DMS 273 (cell line): ENCODE data around the gene MXI1.

Experiments used
- DNase-seq: peaks from one replicate; lab custom pipeline; 2025; ENCODE audit not compliant: unreplicated experiment; lab: John Stamatoyannopoulos, UW

The MXI1 gene

DNA sequence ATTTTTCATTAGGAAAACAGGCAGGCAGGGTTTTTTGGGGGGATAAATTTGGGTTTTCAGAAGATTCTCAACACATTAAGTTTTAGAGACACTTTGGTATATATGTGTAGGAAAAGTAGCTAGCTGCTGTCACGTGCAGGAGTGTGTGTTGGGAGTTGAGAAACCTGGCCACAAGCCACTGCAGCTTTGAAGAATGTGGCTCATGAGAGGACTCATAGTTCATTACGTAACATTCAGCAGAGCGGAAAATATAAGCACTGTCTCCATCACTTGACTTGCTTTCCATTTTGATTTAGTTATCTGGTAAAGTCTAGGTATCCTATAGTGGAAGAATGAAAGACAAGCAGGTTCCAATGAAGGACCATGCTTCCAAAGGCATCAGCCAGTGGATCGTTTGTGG is 66.1 kb downstream of the MXI1 start:
- peak; percentile 74 for DNase-seq

DNA sequence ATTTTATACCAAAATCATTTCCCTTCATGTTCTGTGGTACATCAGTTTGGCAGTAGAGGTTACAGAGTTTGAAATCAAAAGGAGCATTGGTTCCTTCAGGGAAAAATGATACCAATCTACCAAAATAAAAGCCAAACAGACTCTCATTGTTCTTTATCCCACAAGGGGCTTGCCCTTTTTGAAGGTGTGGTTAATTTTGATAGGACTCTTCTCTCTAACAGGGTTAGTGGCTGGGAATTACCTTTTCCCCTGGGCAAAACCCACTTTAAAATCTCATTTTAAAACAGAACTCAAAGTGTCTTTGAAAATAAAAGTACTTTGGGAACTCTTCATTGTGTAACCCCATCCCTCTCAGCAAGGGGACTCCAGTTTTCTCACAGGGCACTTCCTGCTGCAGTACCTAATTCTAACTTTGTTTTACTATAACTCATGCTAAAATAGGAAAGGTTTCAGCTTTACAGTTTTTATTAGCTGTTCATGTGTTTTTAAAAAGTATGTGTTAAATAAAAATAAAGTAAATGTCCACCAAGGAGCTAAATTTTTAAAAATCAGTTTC is 66.7 kb downstream of the MXI1 start:
- DNase-seq: peak; percentile 48

GRCh38 chr10:110274647-110275046 is 67.2 kb downstream of the MXI1 start:
- peak; percentile 11 for DNase-seq

DNA sequence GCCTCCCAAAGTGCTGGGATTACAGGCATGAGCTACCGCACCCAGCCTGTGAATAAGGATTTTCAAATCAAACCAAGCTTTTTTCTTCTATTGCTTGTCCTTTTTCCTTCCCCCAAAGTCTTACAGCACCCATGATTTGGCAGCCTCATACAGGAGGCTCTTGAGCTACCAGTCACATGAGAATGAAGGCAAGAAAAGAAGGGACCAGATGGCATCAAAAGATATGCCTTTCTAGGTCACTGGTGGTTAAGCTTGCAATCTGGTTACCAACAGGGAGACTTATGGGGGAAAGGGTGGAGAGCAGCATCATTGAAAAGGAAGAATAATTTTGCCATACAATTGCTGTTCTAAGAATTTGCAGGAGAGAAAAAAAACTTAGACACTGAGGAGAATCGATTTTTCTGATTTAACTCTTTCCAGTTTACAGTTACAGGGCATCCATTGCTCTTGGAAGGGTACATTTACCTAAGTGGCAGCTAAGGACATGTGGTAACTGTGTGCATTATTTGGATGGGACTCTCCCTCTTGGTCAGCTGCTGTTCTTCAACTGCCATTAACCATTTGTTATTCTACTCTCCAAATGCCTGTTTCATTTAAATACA is 67.8 kb downstream of the MXI1 start:
- peak; percentile 92 for DNase-seq

DNA sequence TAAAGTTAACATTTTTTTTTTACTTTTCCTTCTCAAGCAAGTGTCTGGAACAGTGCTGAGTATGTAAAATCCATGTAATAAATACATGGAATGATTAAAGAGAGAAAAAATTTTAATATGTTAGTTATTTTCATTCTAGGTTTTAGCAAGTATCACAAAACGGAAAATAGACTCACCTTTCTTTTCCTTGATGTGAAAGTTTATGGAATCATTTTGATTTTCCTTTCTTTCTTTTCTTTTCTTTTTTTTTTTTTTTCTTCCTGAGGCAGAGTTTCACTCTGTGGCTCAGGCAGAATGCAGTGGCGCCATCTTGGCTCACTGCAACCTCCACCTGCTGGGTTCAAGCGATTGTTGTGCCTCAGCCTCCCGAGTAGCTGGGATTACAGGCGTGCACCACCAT is 69.2 kb downstream of the MXI1 start:
- no peak for DNase-seq

GRCh38 chr10:110277591-110277990 is 70.2 kb downstream of the MXI1 start:
- no peak for DNase-seq

DNA sequence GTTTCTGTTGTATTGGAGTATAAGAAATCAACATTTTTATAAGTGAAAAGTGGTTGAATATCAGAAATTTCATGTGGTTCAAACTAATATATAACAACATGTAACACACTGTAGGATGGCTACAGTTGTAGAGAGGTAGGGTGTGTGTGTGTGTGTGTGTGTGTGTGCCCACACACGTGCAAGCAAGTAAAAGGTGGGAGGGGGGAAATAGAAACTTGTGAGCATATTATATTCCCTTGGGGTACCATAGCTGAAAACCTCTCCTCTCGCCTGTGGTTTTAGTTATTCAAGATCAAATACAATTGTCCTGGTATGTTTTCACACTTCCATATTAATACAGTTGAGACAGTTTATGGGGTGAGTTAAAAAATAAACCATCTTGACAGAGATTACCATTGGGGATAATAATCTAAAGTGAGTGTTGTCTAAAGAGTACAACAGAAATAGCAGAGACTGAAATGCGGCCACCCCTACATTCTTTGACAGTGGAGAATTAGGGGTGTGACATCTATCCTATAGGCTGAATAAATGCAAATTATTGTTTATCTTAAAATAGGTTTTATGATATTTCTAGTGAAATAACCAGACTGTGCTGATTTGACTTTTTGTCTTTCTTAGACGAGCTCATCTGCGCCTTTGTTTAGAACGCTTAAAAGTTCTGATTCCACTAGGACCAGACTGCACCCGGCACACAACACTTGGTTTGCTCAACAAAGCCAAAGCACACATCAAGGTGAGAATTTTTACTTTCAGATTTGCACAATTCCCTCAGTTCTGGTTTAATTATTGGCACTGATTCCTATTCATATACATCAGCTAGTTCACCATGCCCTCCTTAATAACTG is 71.4 kb downstream of the MXI1 start:
- peak; percentile 27 for DNase-seq

- DNase-seq: peak; percentile 77
Measured at GRCh38 chr10:110279407-110279986, 72.1 kb downstream of the MXI1 start.

- DNase-seq: no peak
Measured at GRCh38 chr10:110284262-110284661, 76.9 kb downstream of the MXI1 start.

GRCh38 chr10:110285501-110285900 is 78.1 kb downstream of the MXI1 start:
- no peak for DNase-seq

DNA sequence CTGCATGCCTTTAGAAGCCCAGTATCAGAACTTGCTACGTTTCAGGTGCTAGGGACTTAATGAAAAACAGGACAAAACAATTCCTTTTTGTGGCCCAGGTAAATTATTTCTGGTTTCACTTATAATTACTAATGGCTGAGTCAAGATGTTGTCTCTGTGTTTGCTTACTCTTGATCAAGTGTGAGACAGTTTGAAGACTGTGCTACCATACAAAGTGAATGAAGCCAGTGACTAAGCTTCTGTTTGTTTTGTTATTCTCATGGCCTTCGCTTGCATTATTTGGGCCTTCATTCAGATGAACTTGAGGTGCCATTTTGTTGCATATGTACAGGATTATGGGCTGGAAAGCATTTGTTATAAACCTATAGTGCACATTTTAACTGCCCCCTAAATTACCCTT is 79.4 kb downstream of the MXI1 start:
- no peak for DNase-seq

GRCh38 chr10:110296966-110297365 is 89.6 kb downstream of the MXI1 start:
- no peak for DNase-seq

DNA sequence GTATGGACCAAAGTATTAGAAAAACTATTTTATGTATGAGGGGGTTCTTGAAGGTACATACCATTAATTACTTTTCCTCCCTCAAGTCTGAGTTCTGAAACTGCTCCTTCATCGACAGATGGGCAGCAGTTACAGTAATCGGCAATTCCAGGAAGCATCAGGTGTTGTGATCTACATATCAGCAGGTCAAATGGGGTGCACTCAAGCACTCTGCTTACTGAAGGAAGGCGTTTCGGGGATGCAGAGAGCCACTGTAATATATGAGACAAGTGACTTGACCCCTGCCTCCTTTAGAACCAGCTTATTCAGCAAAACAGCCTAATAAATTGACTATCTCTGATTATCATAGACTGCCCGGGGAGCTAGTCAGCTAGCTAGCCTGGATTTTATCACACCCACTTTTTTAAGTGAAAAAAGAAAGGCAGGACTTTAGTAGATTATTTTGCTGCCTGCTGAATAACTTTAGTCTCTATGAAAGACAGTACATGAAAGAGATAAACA is 93.1 kb downstream of the MXI1 start:
- DNase-seq: peak; percentile 50

DNA sequence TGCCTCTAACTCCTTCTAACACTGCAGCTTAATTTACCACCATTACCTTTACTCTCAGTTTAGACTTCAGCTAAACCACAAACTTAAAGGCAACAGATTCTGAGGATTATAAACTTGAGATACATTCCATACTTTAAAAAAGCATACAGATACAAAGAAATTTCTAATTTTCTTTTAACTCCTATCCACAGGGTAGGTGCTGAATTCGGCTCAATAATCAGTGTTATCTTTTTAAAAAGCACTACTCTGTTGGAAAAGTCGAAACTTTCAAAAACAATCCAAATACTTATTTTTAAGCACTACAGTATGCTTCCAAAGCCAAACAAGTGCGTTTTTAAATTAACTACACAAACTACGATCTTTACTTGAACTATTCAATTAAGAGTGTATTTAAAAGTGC is 96.3 kb downstream of the MXI1 start:
- no peak for DNase-seq

DNA sequence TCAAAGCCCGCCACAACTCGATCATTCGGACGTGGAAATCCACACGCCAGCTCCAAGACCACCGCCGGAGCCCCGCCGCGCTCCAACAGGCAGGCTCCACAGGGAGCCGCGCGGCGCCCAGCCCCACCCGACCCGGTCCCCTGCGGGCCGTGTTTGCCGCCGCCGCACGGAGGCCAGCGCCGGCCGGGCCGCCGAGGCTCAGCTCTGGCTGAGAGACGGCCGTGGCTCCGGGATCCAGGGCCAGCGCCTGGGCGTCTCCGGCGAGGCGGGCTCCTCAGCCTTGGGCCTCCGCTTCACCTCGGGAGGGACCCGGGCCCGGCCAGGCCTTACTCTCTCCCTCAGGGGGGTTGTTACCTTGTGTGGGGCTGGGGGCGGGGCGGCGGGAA is 97.0 kb downstream of the MXI1 start:
- DNase-seq: peak; percentile 58

- DNase-seq: peak; percentile 98
Measured at GRCh38 chr10:110304780-110305421, 97.5 kb downstream of the MXI1 start, which contains the start of gene SMNDC1. TSS of gene SMNDC1 (minus strand) at chr10:110304920. CDS start at chr10:110303587, 1,333 bp downstream.

DNA sequence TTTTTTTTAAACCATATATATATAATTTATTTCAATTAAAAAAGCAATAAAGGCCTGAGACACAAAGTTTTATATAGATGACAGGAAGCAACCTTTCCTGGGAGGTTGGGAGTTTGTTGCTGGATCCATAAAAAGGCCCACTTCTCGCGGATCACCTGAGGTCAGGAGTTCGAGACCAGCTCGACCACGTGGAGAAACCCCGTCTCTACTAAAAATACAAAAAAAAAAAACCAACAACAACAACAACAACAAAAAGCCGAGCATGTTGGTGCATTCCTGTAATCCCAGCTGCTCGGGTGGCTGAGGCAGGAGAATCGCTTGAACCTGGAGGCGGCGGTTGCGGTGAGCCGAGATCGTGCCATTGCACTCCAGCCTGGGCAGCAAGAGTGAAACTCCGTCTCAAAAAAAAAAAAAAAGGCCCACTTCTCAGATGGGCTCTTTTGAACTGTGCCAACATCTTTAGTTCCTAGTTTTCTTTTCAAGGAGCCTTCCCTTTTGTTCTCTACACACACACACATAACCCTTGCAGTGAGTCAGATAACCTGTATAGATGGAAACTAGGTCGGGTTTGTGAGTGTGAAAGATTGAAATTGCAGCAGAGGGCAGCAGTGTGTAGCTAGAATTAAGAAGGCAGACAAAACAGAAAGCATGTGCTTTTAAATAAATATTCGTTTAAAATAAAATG is 98.5 kb downstream of the MXI1 start:
- peak; percentile 74 for DNase-seq

DNA sequence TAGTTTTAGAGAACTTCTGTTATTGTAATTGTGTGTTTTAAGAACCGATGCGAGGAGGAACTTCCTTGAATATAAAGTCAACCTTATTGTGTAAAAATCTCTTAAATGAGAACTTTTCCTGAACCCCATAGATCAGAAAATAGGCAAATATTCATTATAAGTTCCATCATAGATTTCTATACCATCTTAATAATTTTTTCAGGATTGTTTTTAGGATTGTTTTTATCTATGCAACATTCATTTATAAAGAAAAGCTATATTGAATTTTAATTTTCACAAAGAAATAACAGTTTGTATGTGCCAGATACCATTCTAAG is 99.0 kb downstream of the MXI1 start:
- no peak for DNase-seq

DNA sequence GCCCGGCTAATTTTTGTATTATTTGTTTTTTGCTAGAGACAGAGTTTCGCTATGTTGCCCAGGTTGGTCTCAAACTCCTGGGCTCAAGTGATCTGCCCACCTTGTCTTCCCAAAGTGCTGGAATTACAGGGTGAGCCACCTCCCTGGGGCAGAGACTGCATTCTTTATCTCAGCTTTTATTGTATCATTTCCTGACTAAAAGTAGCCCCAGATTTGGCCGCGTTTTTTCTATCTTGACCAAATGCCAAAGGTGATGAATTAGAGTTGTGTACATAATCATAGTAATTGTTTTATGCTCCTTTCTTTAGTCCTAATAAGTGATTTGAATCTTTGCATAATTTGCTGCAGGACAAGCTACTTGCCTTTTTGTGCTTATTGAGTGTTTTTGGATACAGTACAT is 100.4 kb downstream of the MXI1 start:
- DNase-seq: no peak

DNA sequence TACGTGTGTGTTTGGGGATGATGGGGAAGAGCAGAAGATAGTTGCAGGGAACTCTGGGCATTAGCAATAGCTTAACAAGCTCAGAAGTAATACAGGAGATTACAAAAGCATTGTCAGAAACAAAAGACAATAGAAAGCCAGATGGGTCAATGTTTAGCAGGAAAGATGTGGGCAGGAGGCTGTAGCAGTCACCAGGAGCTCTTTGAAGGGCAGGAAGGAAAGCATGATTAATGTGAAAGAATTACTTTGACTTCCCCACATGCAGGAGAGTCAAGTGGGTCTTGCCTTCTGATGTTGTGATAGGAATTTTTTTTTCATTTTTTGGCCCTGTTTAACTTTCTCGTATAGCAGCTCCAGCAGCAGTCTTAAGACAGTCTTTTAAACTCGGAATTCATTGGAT is 103.3 kb downstream of the MXI1 start:
- no peak for DNase-seq
